Spleen (tissue), 11 donors: ENCODE data around the gene FAM20C. TPM values are rescaled to one million over a fixed set of nuclear protein-coding genes. Genes with fewer than 3 reads are reported as not detected.

Experiments
- DNase-seq: peaks from one replicate; pipeline ENCODE4 v3.0.0-alpha.2; 2020
- H3K27ac ChIP-seq, 8 donors: fragments of 200-600 bp; sonication (generic) in 7 of 8; 1 replicate in 4 of 8; 2 replicates in 4 of 8; pipeline versions ENCODE4 v1.5.0 to v1.8.0; 2016 to 2021; ENCODE audit warnings: inconsistent platforms in 4 of 8, mild to moderate bottlenecking in 4 of 8, moderate library complexity in 1 of 8
- H3K27me3 ChIP-seq, 7 donors: fragments of 200-600 bp; sonication (generic) in 6 of 7; replicated peaks in 1 of 7; 1 replicate in 4 of 7; 2 replicates in 3 of 7; pipeline versions ENCODE4 v1.5.0 to v1.8.0; 2016 to 2021; ENCODE audit warnings: inconsistent platforms in 3 of 7, mild to moderate bottlenecking in 1 of 7
- H3K36me3 ChIP-seq, 6 donors: fragments of 200-600 bp; sonication (generic) in 5 of 6; 1 replicate in 4 of 6; 2 replicates in 2 of 6; pipeline versions ENCODE4 v1.5.0 to v1.8.0; 2016 to 2021; ENCODE audit warnings: inconsistent platforms in 2 of 6
- H3K4me1 ChIP-seq, 6 donors: fragments of 200-600 bp; sonication (generic) in 5 of 6; 1 replicate in 3 of 6; 2 replicates in 3 of 6; pipeline versions ENCODE4 v1.5.0 to v1.8.0; 2016 to 2021; ENCODE audit warnings: inconsistent platforms in 3 of 6
- H3K4me3 ChIP-seq, 8 donors: fragments of 200-600 bp; sonication (generic) in 7 of 8; 1 replicate in 4 of 8; 2 replicates in 4 of 8; pipeline versions ENCODE4 v1.5.0 to v1.8.0; 2016 to 2021; ENCODE audit warnings: inconsistent platforms in 4 of 8, mild to moderate bottlenecking in 4 of 8, moderate library complexity in 2 of 8
- H3K9me3 ChIP-seq, 8 donors: fragments of 200-600 bp; sonication (generic) in 7 of 8; 1 replicate in 4 of 8; 2 replicates in 4 of 8; pipeline versions ENCODE4 v1.5.0 to v1.8.0; 2016 to 2021; ENCODE audit warnings: inconsistent platforms in 4 of 8
- CTCF ChIP-seq, 11 experiments: fragments of 200-600 bp in 7 of 11; fragments of 450-650 bp in 4 of 11; sonication (generic) in 4 of 11; IDR thresholded peaks in 8 of 11; conservative IDR thresholded peaks in 3 of 11; 1 replicate in 7 of 11; 2 replicates in 4 of 11; pipeline versions ENCODE4 v1.4.0 to v1.8.0; 2016 to 2021; ENCODE audit warnings: antibody characterized with exemption in 11 of 11, inconsistent platforms in 4 of 11, mild to moderate bottlenecking in 1 of 11
- POLR2A ChIP-seq, 3 donors: fragments of 450-650 bp; IDR thresholded peaks; one replicate each; pipeline ENCODE4 v1.5.1; 2017; ENCODE audit warnings: antibody characterized with exemption in 3 of 3, mild to moderate bottlenecking in 1 of 3
- POLR2AphosphoS5 ChIP-seq, 3 donors: sonication (generic); formaldehyde crosslinking; IDR thresholded peaks; one replicate each; pipeline ENCODE4 v1.5.1; 2017; ENCODE audit warnings: antibody characterized with exemption in 3 of 3
- WGBS, 5 donors: extraction: QIAGEN DNeasy Blood & Tissue Kit in 3 of 5; methylation state at CpG; one replicate each; pipeline versions ENCODE4 v1.1.5 to v1.1.7; 2013 to 2018; 5-methylcytosine and 5-hydroxymethylcytosine counted together
- intact Hi-C: fragments of 100-400 bp; cut with DNase I; formaldehyde crosslinking; loops from one replicate; pipeline ENCODE4 v1.15.0; 2023; ENCODE audit warnings: low total_unique reads
- polyA plus RNA-seq, 3 donors: library from polyadenylated mRNA; stranded (reverse); fragments of 200-250 nt; gene quantifications; one replicate each; pipeline ENCODE4 v1.2.1, GENCODE V29; 2013
- total RNA-seq, 7 donors: library from RNA; depleted of rRNA in 3 of 7; stranded (reverse); fragments of >200 nt in 3 of 7; fragmentation: NEBNext Ultra II Directional in 4 of 7; extraction: Animal tissue kit (Norgen Biotek cat#: 25700) in 4 of 7; gene quantifications; one replicate each; pipeline versions ENCODE4 v1.1.0 to v1.2.1, GENCODE V29; 2016 to 2021
- donor health status: healthy with polysubstance abuse.
- donor health status: DM: no; HTN: no; CAD: no; lungs with moderate emphysema.
- donor health status: DM: no; HTN: no; CAD: no.
- donor health status: Bipolar disorder and iron deficiency.
- donor health status: healthy.
- donor health status: DM: no; HTN: no; CAD: no.
- donor health status: DM: yes; HTN: yes; CAD: no.

FAM20C gene
- total and polyA plus RNA-seq, 10 donors, result 6.9 to 27.3 (median 14.6) TPM

DNA sequence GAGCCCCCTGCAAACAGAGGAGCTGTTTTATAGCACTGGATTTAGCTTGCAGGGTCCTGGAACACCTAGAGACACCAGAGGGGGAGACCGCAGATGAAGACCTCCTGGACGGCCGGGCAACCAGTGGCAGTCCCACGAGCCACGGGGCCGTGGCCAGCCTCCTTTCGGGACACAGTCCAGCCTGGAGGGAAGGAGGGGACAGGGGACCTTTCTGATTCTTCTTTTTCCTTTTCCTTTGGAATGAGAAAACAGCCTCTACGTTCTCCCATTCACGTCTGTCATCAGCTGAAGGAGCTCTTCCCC, 35.4 kb upstream of the FAM20C start:
- TF ChIP-seq POLR2A (IDR thresholded peaks at IDR 0.05) (no peak), POLR2AphosphoS5 (IDR thresholded peaks at IDR 0.05) (no peak), CTCF (IDR thresholded peaks at IDR 0.05 in 8 of 11, conservative IDR thresholded peaks at IDR 0.05 in 3 of 11) (no peak)
- Histone ChIP-seq H3K27me3 (peaks cover 0 to 7% (median 0%) of the 10 kb centered on the region in 7 donors), H3K9me3 (no peaks in the 10 kb centered on the region), H3K36me3 (no peaks in the 10 kb centered on the region), H3K4me1 (no peaks in the 10 kb centered on the region), H3K4me3 (no peak overlapping the region), H3K27ac (no peak overlapping the region)
- peak; percentile 60 for DNase-seq
- WGBS, 5 donors, result 78 to 93% (median 86%) methylated on average over 7 to 9 of the region's 9 CpGs
- intact Hi-C loops, result no loop called here

- 89 to 94% (median 90%) methylated on average over 17 to 23 of the region's 23 CpGs for WGBS, 5 donors
- intact Hi-C loops, result no loop called here
- no peaks in the 10 kb centered on the region for H3K36me3 ChIP-seq
- no peak overlapping the region for H3K27ac ChIP-seq
- DNase-seq, result peak; percentile 48
- H3K27me3 ChIP-seq, result peaks cover 0 to 15% (median 0%) of the 10 kb centered on the region in 7 donors
- H3K4me3 ChIP-seq, result no peak overlapping the region
- H3K9me3 ChIP-seq, result no peaks in the 10 kb centered on the region
- H3K4me1 ChIP-seq, result no peaks in the 10 kb centered on the region
- TF ChIP-seq POLR2AphosphoS5 (IDR thresholded peaks at IDR 0.05), result no peak
- no peak for TF ChIP-seq POLR2A (IDR thresholded peaks at IDR 0.05)
- TF ChIP-seq CTCF (IDR thresholded peaks at IDR 0.05 in 8 of 11, conservative IDR thresholded peaks at IDR 0.05 in 3 of 11), result no peak
Measured at GRCh38 chr7:157771-158625, 34.4 kb upstream of the FAM20C start.

- no peaks in the 10 kb centered on the region for H3K4me1 ChIP-seq
- DNase-seq, result no peak
- 88 to 92% (median 92%) methylated on average over 13 of the region's 13 CpGs for WGBS, 5 donors
- no peak for TF ChIP-seq CTCF (IDR thresholded peaks at IDR 0.05 in 8 of 11, conservative IDR thresholded peaks at IDR 0.05 in 3 of 11)
- no peak for TF ChIP-seq POLR2A (IDR thresholded peaks at IDR 0.05)
- TF ChIP-seq POLR2AphosphoS5 (IDR thresholded peaks at IDR 0.05), result no peak
- intact Hi-C loops, result no loop called here
- H3K27ac ChIP-seq, result no peak overlapping the region
- H3K27me3 ChIP-seq, result peaks cover 0 to 23% (median 0%) of the 10 kb centered on the region in 7 donors
- no peaks in the 10 kb centered on the region for H3K36me3 ChIP-seq
- no peak overlapping the region for H3K4me3 ChIP-seq
- no peaks in the 10 kb centered on the region for H3K9me3 ChIP-seq
Measured at GRCh38 chr7:158771-159170, 33.6 kb upstream of the FAM20C start.

GRCh38 chr7:159370-160270, 32.8 kb upstream of the FAM20C start:
- 77 to 93% (median 91%) methylated on average over 48 to 50 of the region's 50 CpGs for WGBS, 5 donors
- no peaks in the 10 kb centered on the region for H3K9me3 ChIP-seq
- TF ChIP-seq POLR2A (IDR thresholded peaks at IDR 0.05), result no peak
- no peak for TF ChIP-seq CTCF (IDR thresholded peaks at IDR 0.05 in 8 of 11, conservative IDR thresholded peaks at IDR 0.05 in 3 of 11)
- no peak for TF ChIP-seq POLR2AphosphoS5 (IDR thresholded peaks at IDR 0.05)
- intact Hi-C loops, result no loop called here
- no peak overlapping the region for H3K27ac ChIP-seq
- H3K27me3 ChIP-seq, result peaks cover 0 to 32% (median 0%) of the 10 kb centered on the region in 7 donors
- peak; percentile 76 for DNase-seq
- peaks cover 0 to under 1% (median 0%) of the 10 kb centered on the region in 6 donors for H3K4me1 ChIP-seq
- no peaks in the 10 kb centered on the region for H3K36me3 ChIP-seq
- no peak overlapping the region for H3K4me3 ChIP-seq
